GM12878 (cell line): Measurements from ENCODE around the gene LDB3. TPM values are rescaled to one million over a fixed set of nuclear protein-coding genes. Genes with fewer than 3 reads are reported as not detected.

Source experiments
- ATAC-seq: fragments of 200-7000 bp; cut with Tn5 transposase; 3 replicates; pipeline ENCODE4 v1.9.1; 2020; ENCODE audit warnings: mild to moderate bottlenecking, moderate library complexity
- BruUV-seq: library from RNA; stranded (reverse); fragments of 400-500 nt; replicated peaks from 2 replicates; lab custom pipeline; 2021; lab: Mats Ljungman, UMichigan
- CTCF ChIA-PET: fragments of 300-600 bp; sonication (Branson Sonifier 250); formaldehyde crosslinking; extraction: SDS; loops from one replicate; lab custom pipeline; 2021; ENCODE audit warnings: inconsistent platforms; lab: Yijun Ruan, JAX
- POLR2A ChIA-PET: fragments of 350-600 bp; formaldehyde crosslinking; extraction: SDS; loops from one replicate; lab custom pipeline; 2021; ENCODE audit warnings: inconsistent platforms; lab: Charles Lee
- RAD21 ChIA-PET: fragments of 300-600 bp; sonication (Branson Sonifier 250); formaldehyde crosslinking; loops from one replicate; lab custom pipeline; 2023; ENCODE audit warnings: antibody characterized with exemption; ENCODE audit not compliant: unreplicated experiment; lab: Charles Lee
- SMC1A ChIA-PET: fragments of 300-600 bp; sonication (Branson Sonifier 250); formaldehyde crosslinking; loops from one replicate; lab custom pipeline; 2023; ENCODE audit not compliant: unreplicated experiment, uncharacterized antibody; lab: Charles Lee
- DNase-seq: peaks from one replicate; pipeline ENCODE4 v3.0.0-alpha.2; 2011; ENCODE audit warnings: low read depth, low spot score
- FAIRE-seq: peaks from 3 replicates; lab custom pipeline; 2011; peaks lifted over from hg19 to GRCh38; lab: Jason Lieb, UNC
- H2AFZ ChIP-seq: 2 replicates; pipeline ENCODE4 v1.6.0; 2011; ENCODE audit warnings: low read depth, low read length, control low read depth; ENCODE audit not compliant: control insufficient read depth
- H3K27ac ChIP-seq: 2 replicates; pipeline ENCODE4 v1.5.1; 2011; ENCODE audit warnings: control low read depth; ENCODE audit not compliant: control insufficient read depth, insufficient read depth
- H3K27me3 ChIP-seq, 2 experiments: replicated peaks in 1 of 2; 2 replicates each; pipeline versions ENCODE4 v1.6.0 to v1.6.1; 2011; ENCODE audit warnings: low read length in 1 of 2; ENCODE audit not compliant: control insufficient read depth in 2 of 2, insufficient read depth in 2 of 2
- H3K36me3 ChIP-seq, 2 experiments: 2 replicates each; pipeline ENCODE4 v1.5.1; 2011; ENCODE audit warnings: low read length in 1 of 2; ENCODE audit not compliant: control insufficient read depth in 2 of 2, insufficient read depth in 2 of 2
- H3K4me1 ChIP-seq: 2 replicates; pipeline ENCODE4 v1.6.1; 2011; ENCODE audit warnings: mild to moderate bottlenecking, low read length, moderate library complexity, mixed read lengths; ENCODE audit not compliant: control insufficient read depth, insufficient read depth
- H3K4me2 ChIP-seq: 2 replicates; pipeline ENCODE4 v1.6.0; 2011; ENCODE audit warnings: control low read depth; ENCODE audit not compliant: control insufficient read depth, insufficient read depth
- H3K4me3 ChIP-seq: fragments of 200-600 bp; sonication (generic); 2 replicates; pipeline ENCODE4 v1.5.1; 2016
- H3K79me2 ChIP-seq: 2 replicates; pipeline ENCODE4 v1.6.0; 2011; ENCODE audit warnings: low read length; ENCODE audit not compliant: control insufficient read depth, insufficient read depth
- H3K9ac ChIP-seq: 2 replicates; pipeline ENCODE4 v1.8.0; 2011; ENCODE audit warnings: low read length, control low read depth, mixed read lengths; ENCODE audit not compliant: control insufficient read depth, insufficient read depth
- H3K9me3 ChIP-seq: replicated peaks from 3 replicates; pipeline ENCODE4 v1.5.1; 2011; ENCODE audit warnings: mild to moderate bottlenecking, low read length; ENCODE audit not compliant: control insufficient read depth, insufficient read depth
- H4K20me1 ChIP-seq: 2 replicates; pipeline ENCODE4 v1.6.0; 2011; ENCODE audit not compliant: control insufficient read depth, insufficient read depth
- ASH2L ChIP-seq: fragments of 300-600, 200-600 bp; sonication (generic); IDR thresholded peaks from 2 replicates; pipeline ENCODE4 v1.6.1; 2017; ENCODE audit warnings: low read depth, mild to moderate bottlenecking, borderline replicate concordance
- BCL3 ChIP-seq: IDR thresholded peaks from 2 replicates; pipeline ENCODE4 v1.6.1; 2011; ENCODE audit warnings: borderline replicate concordance, low read depth, mild to moderate bottlenecking, moderate library complexity, low read length; ENCODE audit not compliant: insufficient read depth, poor library complexity, severe bottlenecking
- NRF1 ChIP-seq: conservative IDR thresholded peaks from 2 replicates; pipeline ENCODE4 v1.6.1; 2011; ENCODE audit warnings: mild to moderate bottlenecking, low read depth, low read length, improper control_type of control experiment
- SUPT20H ChIP-seq: IDR thresholded peaks from 2 replicates; pipeline ENCODE4 v1.6.1; 2011; ENCODE audit warnings: low read depth, mild to moderate bottlenecking, low read length, moderate library complexity, borderline replicate concordance; ENCODE audit not compliant: control insufficient read depth
- WGBS: methylation state at CpG from one replicate; pipeline ENCODE4 v1.1.6; 2016; ENCODE audit warnings: low lambda C conversion rate; ENCODE audit not compliant: insufficient replicate concordance, insufficient coverage; ENCODE audit errors: missing lambda C conversion rate; 5-methylcytosine and 5-hydroxymethylcytosine counted together
- in situ Hi-C: fragments of 300-500 bp; cut with MboI; formaldehyde crosslinking; loops from 9 replicates; pipeline ENCODE4 v1.14.3; 2018; ENCODE audit warnings: mixed read lengths
- intact Hi-C: fragments of 100-400 bp; cut with micrococcal nuclease; formaldehyde crosslinking; loops from one replicate; pipeline ENCODE4 v1.14.2; 2022; ENCODE audit not compliant: unreplicated experiment
- polyA plus RNA-seq, 11 experiments: library from polyadenylated mRNA; depleted of rRNA in 4 of 11; unstranded in 6 of 11; stranded (reverse) in 5 of 11; fragments of >200 nt; fragmentation: Nextera tagmentation in 4 of 11; fragmentation: Illumina TruSeq in 1 of 11; extraction: Ambion mirVana in 4 of 11; extraction: Trizol in 1 of 11; gene quantifications; 1 replicate in 1 of 11; 2 replicates in 10 of 11; pipeline versions ENCODE4 v1.2.1 to v1.2.3, GENCODE V29; 2011 to 2016; ENCODE audit warnings: inconsistent platforms in 2 of 11, missing spikeins in 2 of 11, low read depth in 1 of 11
- total RNA-seq, 4 experiments: library from RNA; depleted of rRNA in 3 of 4; stranded (reverse); fragments of >200 nt in 3 of 4; fragmentation: Illumina TruSeq in 1 of 4; extraction: Trizol in 1 of 4; gene quantifications; 2 replicates each; pipeline versions ENCODE4 v1.2.1 to v1.2.3, GENCODE V29; 2013 to 2021

Gene LDB3
- total and polyA plus RNA-seq, 10 of the 15 experiments (the other 5 are each of a cell fraction or from before 2014, with no cell fraction given), result 0.02 to 0.07 (median 0.04) TPM; not detected in 1

GRCh38 chr10:86673827-86674581 lies 5.7 kb downstream of the LDB3 start:
- Histone ChIP-seq H3K27me3 (no peaks in the 10 kb centered on the region; a peak in 1 of 4 replicates), H3K27ac (no peak overlapping the region), H3K4me1 (peaks cover 2% of the 10 kb centered on the region; the same call in 1 of the 2 replicates), H3K9ac (no peak overlapping the region), H3K4me3 (no peak overlapping the region), H4K20me1 (no peaks in the 10 kb centered on the region), H3K9me3 (no peaks in the 10 kb centered on the region), H3K79me2 (no peaks in the 10 kb centered on the region), H2AFZ (no peak overlapping the region), H3K36me3 (no peaks in the 10 kb centered on the region), H3K4me2 (no peak overlapping the region)
- FAIRE-seq (no peak), DNase-seq (no peak), ATAC-seq (no peak)
- BruUV-seq, result no TSS peak
- CTCF ChIA-PET, result interaction anchor here (0.6 to 1.7 kb wide), 2 partner anchors 32 to 45 kb away, joined by 3 to 4 read pairs; no protein-coding TSS in a partner anchor
- in situ Hi-C loops (no loop called here), intact Hi-C loops (no loop called here)
- 26% methylated on average over 11 of the region's 11 CpGs for WGBS
- TF ChIP-seq BCL3 (no peak), NRF1 (no peak), SUPT20H (no peak), ASH2L (no peak)
- POLR2A ChIA-PET, result no interaction called here
- SMC1A ChIA-PET, result no interaction called here
- RAD21 ChIA-PET, result no interaction called here
